HEK293 (cell line): ENCODE results near the gene MYO1C.

ENCODE experiments used
- KLF1 ChIP-seq: fragments of 450-650 bp; formaldehyde crosslinking; IDR thresholded peaks from 2 replicates; pipeline ENCODE4 v1.5.1; 2016; ENCODE audit warnings: missing biosample characterization, missing genetic modification characterization
- KLF9 ChIP-seq: fragments of 450-650 bp; formaldehyde crosslinking; IDR thresholded peaks from 2 replicates; pipeline ENCODE4 v1.5.1; 2016; ENCODE audit warnings: missing biosample characterization, missing genetic modification characterization, low read depth
- PRDM1 ChIP-seq: fragments of 450-650 bp; formaldehyde crosslinking; IDR thresholded peaks from 2 replicates; pipeline ENCODE4; 2016; ENCODE audit warnings: missing biosample characterization, missing genetic modification characterization
- SP7 ChIP-seq: fragments of 450-650 bp; formaldehyde crosslinking; IDR thresholded peaks from 2 replicates; pipeline ENCODE4 v1.5.1; 2016; ENCODE audit warnings: missing biosample characterization, missing genetic modification characterization
- TCF7L2 ChIP-seq: IDR thresholded peaks from 2 replicates; pipeline ENCODE4 v1.6.1; 2011; ENCODE audit warnings: low read depth, mild to moderate bottlenecking, inconsistent platforms, low read length, moderate library complexity, borderline replicate concordance
- YY2 ChIP-seq: fragments of 450-650 bp; formaldehyde crosslinking; IDR thresholded peaks from 2 replicates; pipeline ENCODE4 v1.5.1; 2016; ENCODE audit warnings: missing biosample characterization, missing genetic modification characterization
- ZFHX2 ChIP-seq: fragments of 450-650 bp; formaldehyde crosslinking; conservative IDR thresholded peaks from 2 replicates; pipeline ENCODE4 v1.5.1; 2016; ENCODE audit warnings: missing biosample characterization, missing genetic modification characterization
- ZNF138 ChIP-seq: fragments of 450-650 bp; formaldehyde crosslinking; IDR thresholded peaks from 2 replicates; pipeline ENCODE4 v1.5.1; 2016; ENCODE audit warnings: missing biosample characterization, missing genetic modification characterization, borderline replicate concordance
- ZNF202 ChIP-seq: fragments of 450-650 bp; formaldehyde crosslinking; IDR thresholded peaks from 2 replicates; pipeline ENCODE4 v1.5.1; 2016; ENCODE audit warnings: missing biosample characterization, missing genetic modification characterization, borderline replicate concordance
- ZNF214 ChIP-seq: fragments of 450-650 bp; formaldehyde crosslinking; IDR thresholded peaks from 2 replicates; pipeline ENCODE4 v1.5.1; 2017; ENCODE audit warnings: missing biosample characterization, mild to moderate bottlenecking, missing genetic modification characterization, borderline replicate concordance
- ZNF292 ChIP-seq: fragments of 450-650 bp; formaldehyde crosslinking; IDR thresholded peaks from 2 replicates; pipeline ENCODE4 v1.5.1; 2016; ENCODE audit warnings: low read depth, missing biosample characterization, missing genetic modification characterization, borderline replicate concordance
- ZNF350 ChIP-seq: fragments of 450-650 bp; formaldehyde crosslinking; IDR thresholded peaks from 2 replicates; pipeline ENCODE4 v1.5.0; 2017; ENCODE audit warnings: missing biosample characterization, mild to moderate bottlenecking, missing genetic modification characterization
- ZNF530 ChIP-seq: fragments of 450-650 bp; formaldehyde crosslinking; IDR thresholded peaks from 2 replicates; pipeline ENCODE4 v1.5.1; 2016; ENCODE audit warnings: low read depth, missing biosample characterization, missing genetic modification characterization
- ZNF544 ChIP-seq: fragments of 450-650 bp; formaldehyde crosslinking; IDR thresholded peaks from 2 replicates; pipeline ENCODE4 v1.5.0; 2017; ENCODE audit warnings: missing biosample characterization, missing genetic modification characterization
- ZNF658 ChIP-seq: fragments of 450-650 bp; formaldehyde crosslinking; IDR thresholded peaks from 2 replicates; pipeline ENCODE4; 2016; ENCODE audit warnings: missing biosample characterization, missing genetic modification characterization
- ZNF660 ChIP-seq: fragments of 450-650 bp; IDR thresholded peaks from 2 replicates; pipeline ENCODE4 v1.5.1; 2018; ENCODE audit warnings: missing biosample characterization, mild to moderate bottlenecking, missing genetic modification characterization
- ZSCAN16 ChIP-seq: fragments of 450-650 bp; formaldehyde crosslinking; IDR thresholded peaks from 2 replicates; pipeline ENCODE4 v1.5.1; 2016; ENCODE audit warnings: missing biosample characterization, missing genetic modification characterization
- TF ChIP-seq, protein P1 (sequence below): fragments of 450-650 bp; formaldehyde crosslinking; IDR thresholded peaks from 2 replicates; pipeline ENCODE4 v1.5.1; 2016; ENCODE audit warnings: missing biosample characterization, missing genetic modification characterization
- TF ChIP-seq, protein P2 (sequence below): fragments of 450-650 bp; formaldehyde crosslinking; IDR thresholded peaks from 2 replicates; pipeline ENCODE4 v1.5.1; 2016; ENCODE audit warnings: missing biosample characterization, missing genetic modification characterization
- TF ChIP-seq, protein P3 (sequence below): fragments of 450-650 bp; formaldehyde crosslinking; IDR thresholded peaks from 2 replicates; pipeline ENCODE4 v1.5.1; 2016; ENCODE audit warnings: missing biosample characterization, missing genetic modification characterization
- TF ChIP-seq, protein P4 (sequence below): fragments of 450-650 bp; formaldehyde crosslinking; IDR thresholded peaks from 2 replicates; pipeline ENCODE4; 2016; ENCODE audit warnings: missing biosample characterization, missing genetic modification characterization
- TF ChIP-seq, protein P5 (sequence below): fragments of 450-650 bp; formaldehyde crosslinking; IDR thresholded peaks from 2 replicates; pipeline ENCODE4 v1.5.1; 2017; ENCODE audit warnings: missing biosample characterization, missing genetic modification characterization
- TF ChIP-seq, protein P6 (sequence below): fragments of 450-650 bp; formaldehyde crosslinking; IDR thresholded peaks from 2 replicates; pipeline ENCODE4 v1.5.1; 2016; ENCODE audit warnings: missing biosample characterization, missing genetic modification characterization
- TF ChIP-seq, protein P7 (sequence below): fragments of 450-650 bp; formaldehyde crosslinking; IDR thresholded peaks from 2 replicates; pipeline ENCODE4 v1.5.1; 2016; ENCODE audit warnings: missing biosample characterization, missing genetic modification characterization

Gene MYO1C

DNA sequence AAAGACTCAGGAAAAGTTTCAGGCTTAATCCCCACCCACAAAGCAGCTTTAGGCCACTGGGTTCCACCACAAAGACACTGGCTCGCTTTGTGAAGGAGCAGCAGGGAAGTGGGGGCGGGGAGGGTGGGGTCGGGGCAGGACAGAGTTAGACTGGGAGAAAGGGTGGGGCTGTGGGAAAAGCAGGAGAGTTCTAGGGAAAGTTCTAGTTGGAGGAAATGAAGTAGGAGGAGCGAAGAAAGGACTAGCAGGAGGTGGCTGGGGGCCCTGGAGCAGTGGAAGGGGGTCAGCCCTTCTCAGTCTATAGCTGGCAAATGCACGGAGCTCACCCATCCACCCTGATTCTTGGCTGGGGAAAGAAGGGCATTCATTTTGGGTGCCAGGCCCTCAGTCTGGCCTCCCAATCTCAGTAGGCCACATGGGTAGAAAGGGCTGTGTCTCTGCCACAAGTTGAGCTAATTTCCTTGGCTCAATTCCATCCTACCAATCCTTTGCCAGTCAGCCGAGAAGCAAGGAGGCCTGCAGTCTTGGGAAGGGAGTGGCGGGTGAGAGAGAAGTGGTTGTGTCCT is 19.4 kb upstream of the MYO1C start (continued):
- TF ChIP-seq, protein P1, sequence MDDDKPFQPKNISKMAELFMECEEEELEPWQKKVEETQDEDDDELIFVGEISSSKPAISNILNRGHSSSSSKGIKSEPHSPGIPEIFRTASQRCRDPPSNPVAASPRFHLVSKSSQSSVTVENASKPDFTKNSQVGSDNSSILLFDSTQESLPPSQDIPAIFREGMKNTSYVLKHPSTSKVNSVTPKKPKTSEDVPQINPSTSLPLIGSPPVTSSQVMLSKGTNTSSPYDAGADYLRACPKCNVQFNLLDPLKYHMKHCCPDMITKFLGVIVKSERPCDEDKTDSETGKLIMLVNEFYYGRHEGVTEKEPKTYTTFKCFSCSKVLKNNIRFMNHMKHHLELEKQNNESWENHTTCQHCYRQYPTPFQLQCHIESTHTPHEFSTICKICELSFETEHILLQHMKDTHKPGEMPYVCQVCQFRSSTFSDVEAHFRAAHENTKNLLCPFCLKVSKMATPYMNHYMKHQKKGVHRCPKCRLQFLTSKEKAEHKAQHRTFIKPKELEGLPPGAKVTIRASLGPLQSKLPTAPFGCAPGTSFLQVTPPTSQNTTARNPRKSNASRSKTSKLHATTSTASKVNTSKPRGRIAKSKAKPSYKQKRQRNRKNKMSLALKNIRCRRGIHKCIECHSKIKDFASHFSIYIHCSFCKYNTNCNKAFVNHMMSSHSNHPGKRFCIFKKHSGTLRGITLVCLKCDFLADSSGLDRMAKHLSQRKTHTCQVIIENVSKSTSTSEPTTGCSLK (tag by site-specific recombination), result no peak
- TF ChIP-seq ZSCAN16 (tag by site-specific recombination), result no peak
- no peak for TF ChIP-seq ZNF530 (tag by site-specific recombination)
- TF ChIP-seq ZNF658 (tag by site-specific recombination), result no peak
- TF ChIP-seq ZNF138 (tag by site-specific recombination), result no peak
- TF ChIP-seq, protein P2, sequence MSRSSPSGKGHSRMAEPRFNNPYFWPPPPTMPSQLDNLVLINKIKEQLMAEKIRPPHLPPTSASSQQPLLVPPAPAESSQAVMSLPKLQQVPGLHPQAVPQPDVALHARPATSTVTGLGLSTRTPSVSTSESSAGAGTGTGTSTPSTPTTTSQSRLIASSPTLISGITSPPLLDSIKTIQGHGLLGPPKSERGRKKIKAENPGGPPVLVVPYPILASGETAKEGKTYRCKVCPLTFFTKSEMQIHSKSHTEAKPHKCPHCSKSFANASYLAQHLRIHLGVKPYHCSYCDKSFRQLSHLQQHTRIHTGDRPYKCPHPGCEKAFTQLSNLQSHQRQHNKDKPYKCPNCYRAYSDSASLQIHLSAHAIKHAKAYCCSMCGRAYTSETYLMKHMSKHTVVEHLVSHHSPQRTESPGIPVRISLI (tag by site-specific recombination), result no peak
- no peak for TF ChIP-seq ZNF202 (tag by site-specific recombination)
- TF ChIP-seq, protein P3, sequence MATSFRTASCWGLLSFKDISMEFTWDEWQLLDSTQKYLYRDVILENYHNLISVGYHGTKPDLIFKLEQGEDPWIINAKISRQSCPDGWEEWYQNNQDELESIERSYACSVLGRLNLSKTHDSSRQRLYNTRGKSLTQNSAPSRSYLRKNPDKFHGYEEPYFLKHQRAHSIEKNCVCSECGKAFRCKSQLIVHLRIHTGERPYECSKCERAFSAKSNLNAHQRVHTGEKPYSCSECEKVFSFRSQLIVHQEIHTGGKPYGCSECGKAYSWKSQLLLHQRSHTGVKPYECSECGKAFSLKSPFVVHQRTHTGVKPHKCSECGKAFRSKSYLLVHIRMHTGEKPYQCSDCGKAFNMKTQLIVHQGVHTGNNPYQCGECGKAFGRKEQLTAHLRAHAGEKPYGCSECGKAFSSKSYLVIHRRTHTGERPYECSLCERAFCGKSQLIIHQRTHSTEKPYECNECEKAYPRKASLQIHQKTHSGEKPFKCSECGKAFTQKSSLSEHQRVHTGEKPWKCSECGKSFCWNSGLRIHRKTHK (tag by site-specific recombination), result no peak
- TF ChIP-seq PRDM1 (tag by site-specific recombination), result peak; percentile 38; the same call in 1 of the 2 replicates
- TF ChIP-seq KLF1, result peak; percentile 86
- TF ChIP-seq SP7 (tag by site-specific recombination), result no peak
- TF ChIP-seq, protein P4, sequence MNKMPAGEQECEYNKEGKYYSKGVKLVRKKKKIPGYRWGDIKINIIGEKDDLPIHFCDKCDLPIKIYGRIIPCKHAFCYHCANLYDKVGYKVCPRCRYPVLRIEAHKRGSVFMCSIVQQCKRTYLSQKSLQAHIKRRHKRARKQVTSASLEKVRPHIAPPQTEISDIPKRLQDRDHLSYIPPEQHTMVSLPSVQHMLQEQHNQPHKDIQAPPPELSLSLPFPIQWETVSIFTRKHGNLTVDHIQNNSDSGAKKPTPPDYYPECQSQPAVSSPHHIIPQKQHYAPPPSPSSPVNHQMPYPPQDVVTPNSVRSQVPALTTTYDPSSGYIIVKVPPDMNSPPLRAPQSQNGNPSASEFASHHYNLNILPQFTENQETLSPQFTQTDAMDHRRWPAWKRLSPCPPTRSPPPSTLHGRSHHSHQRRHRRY, result no peak
- TF ChIP-seq, protein P5, sequence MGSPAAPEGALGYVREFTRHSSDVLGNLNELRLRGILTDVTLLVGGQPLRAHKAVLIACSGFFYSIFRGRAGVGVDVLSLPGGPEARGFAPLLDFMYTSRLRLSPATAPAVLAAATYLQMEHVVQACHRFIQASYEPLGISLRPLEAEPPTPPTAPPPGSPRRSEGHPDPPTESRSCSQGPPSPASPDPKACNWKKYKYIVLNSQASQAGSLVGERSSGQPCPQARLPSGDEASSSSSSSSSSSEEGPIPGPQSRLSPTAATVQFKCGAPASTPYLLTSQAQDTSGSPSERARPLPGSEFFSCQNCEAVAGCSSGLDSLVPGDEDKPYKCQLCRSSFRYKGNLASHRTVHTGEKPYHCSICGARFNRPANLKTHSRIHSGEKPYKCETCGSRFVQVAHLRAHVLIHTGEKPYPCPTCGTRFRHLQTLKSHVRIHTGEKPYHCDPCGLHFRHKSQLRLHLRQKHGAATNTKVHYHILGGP (tag by site-specific recombination), result no peak
- no peak for TF ChIP-seq ZNF350 (tag by site-specific recombination)
- no peak for TF ChIP-seq KLF9 (tag by site-specific recombination)
- TF ChIP-seq YY2, result no peak
- TF ChIP-seq ZNF214 (tag by site-specific recombination), result no peak
- TF ChIP-seq TCF7L2, result no peak
- TF ChIP-seq, protein P6, sequence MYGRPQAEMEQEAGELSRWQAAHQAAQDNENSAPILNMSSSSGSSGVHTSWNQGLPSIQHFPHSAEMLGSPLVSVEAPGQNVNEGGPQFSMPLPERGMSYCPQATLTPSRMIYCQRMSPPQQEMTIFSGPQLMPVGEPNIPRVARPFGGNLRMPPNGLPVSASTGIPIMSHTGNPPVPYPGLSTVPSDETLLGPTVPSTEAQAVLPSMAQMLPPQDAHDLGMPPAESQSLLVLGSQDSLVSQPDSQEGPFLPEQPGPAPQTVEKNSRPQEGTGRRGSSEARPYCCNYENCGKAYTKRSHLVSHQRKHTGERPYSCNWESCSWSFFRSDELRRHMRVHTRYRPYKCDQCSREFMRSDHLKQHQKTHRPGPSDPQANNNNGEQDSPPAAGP, result peak; percentile 75; the same call in 1 of the 2 replicates
- TF ChIP-seq ZNF292 (tag by site-specific recombination), result no peak
- TF ChIP-seq ZFHX2 (tag by site-specific recombination), result peak; percentile 44
- no peak for TF ChIP-seq ZNF544 (tag by site-specific recombination)
- TF ChIP-seq, protein P7, sequence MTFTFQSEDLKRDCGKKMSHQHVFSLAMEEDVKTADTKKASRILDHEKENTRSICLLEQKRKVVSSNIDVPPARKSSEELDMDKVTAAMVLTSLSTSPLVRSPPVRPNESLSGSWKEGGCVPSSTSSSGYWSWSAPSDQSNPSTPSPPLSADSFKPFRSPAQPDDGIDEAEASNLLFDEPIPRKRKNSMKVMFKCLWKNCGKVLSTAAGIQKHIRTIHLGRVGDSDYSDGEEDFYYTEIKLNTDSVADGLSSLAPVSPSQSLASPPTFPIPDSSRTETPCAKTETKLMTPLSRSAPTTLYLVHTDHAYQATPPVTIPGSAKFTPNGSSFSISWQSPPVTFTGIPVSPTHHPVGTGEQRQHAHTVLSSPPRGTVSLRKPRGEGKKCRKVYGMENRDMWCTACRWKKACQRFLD (tag by site-specific recombination), result no peak
- TF ChIP-seq ZNF660 (tag by site-specific recombination), result no peak
